GM12873 (cell line): ENCODE measurements around the gene LARGE1.

ENCODE experiments used
- CTCF ChIP-seq: IDR thresholded peaks from 2 replicates; pipeline ENCODE4 v1.5.1; 2012; ENCODE audit warnings: low read depth, mild to moderate bottlenecking, moderate library complexity, low read length, control low read depth; ENCODE audit not compliant: insufficient read depth; ENCODE audit errors: missing control alignments

LARGE1 gene

GRCh38 chr22:33888821-33889220, 31.5 kb downstream of the LARGE1 start:
- TF ChIP-seq CTCF: no peak

- TF ChIP-seq CTCF: no peak
These were observed 33.1 kb downstream of the LARGE1 start for GRCh38 chr22:33887173-33887572.

- TF ChIP-seq CTCF: no peak
These were observed 33.6 kb downstream of the LARGE1 start for GRCh38 chr22:33886696-33887095.

- no peak for TF ChIP-seq CTCF
These were observed 35.4 kb downstream of the LARGE1 start for GRCh38 chr22:33884829-33885228.

- TF ChIP-seq CTCF: no peak
These were observed 36.1 kb downstream of the LARGE1 start for GRCh38 chr22:33883961-33884808.

GRCh38 chr22:33883561-33883960, 36.7 kb downstream of the LARGE1 start:
- no peak for TF ChIP-seq CTCF

- TF ChIP-seq CTCF: no peak
These were observed 37.3 kb downstream of the LARGE1 start for GRCh38 chr22:33882991-33883390.
